HepG2 (cell line): ENCODE measurements around the gene RNU5B-1. TPM values are rescaled to one million over a fixed set of nuclear protein-coding genes. Genes with fewer than 3 reads are reported as not detected.

ENCODE experiments used
- ATAC-seq: fragments of 200-7000 bp; cut with Tn5 transposase; 3 replicates; pipeline ENCODE4 v1.9.1; 2020; ENCODE audit warnings: mild to moderate bottlenecking, moderate library complexity
- BruUV-seq: library from RNA; stranded (reverse); fragments of 400-500 nt; replicated peaks from 2 replicates; lab custom pipeline; 2021; lab: Mats Ljungman, UMichigan
- CTCF ChIA-PET: fragments of 300-600 bp; formaldehyde crosslinking; extraction: SDS; loops from one replicate; lab custom pipeline; 2021; ENCODE audit warnings: low total read pairs, inconsistent platforms, low intra/inter-chr PET ratio; lab: Yijun Ruan, JAX
- POLR2A ChIA-PET: fragments of 350-600 bp; sonication (Branson Sonifier 250); formaldehyde crosslinking; loops from one replicate; lab custom pipeline; 2020; ENCODE audit warnings: antibody characterized with exemption, inconsistent platforms; lab: Yijun Ruan, JAX
- DNase-seq: peaks from one replicate; pipeline ENCODE4 v3.0.0-alpha.2; 2015; ENCODE audit warnings: low spot score
- FAIRE-seq: peaks from 3 replicates; lab custom pipeline; 2011; peaks lifted over from hg19 to GRCh38; lab: Jason Lieb, UNC
- H2AFZ ChIP-seq: one replicate; pipeline ENCODE4 v1.6.1; 2011; ENCODE audit warnings: low read length, inconsistent platforms
- H3K27ac ChIP-seq: fragments of 300-600 bp; 3 replicates; pipeline ENCODE4 v1.8.0; 2011; ENCODE audit warnings: mixed run types, mild to moderate bottlenecking, mixed read lengths, low read length, inconsistent platforms; ENCODE audit not compliant: insufficient read depth; ENCODE audit errors: extremely low read length
- H3K27me3 ChIP-seq, 2 experiments: fragments of 200-600 bp in 1 of 2; 2 replicates in 1 of 2; 3 replicates in 1 of 2; pipeline versions ENCODE4 v1.6.0 to v1.8.0; 2011; ENCODE audit warnings: low read length in 2 of 2, mild to moderate bottlenecking in 2 of 2, moderate library complexity in 2 of 2, inconsistent platforms in 1 of 2; ENCODE audit not compliant: insufficient read depth in 2 of 2, control insufficient read depth in 1 of 2
- H3K36me3 ChIP-seq, 2 experiments: fragments of 200-600 bp in 1 of 2; replicated peaks in 1 of 2; 2 replicates in 1 of 2; 3 replicates in 1 of 2; pipeline versions ENCODE4 v1.5.1 to v1.8.0; 2011; ENCODE audit warnings: low read length in 2 of 2, inconsistent platforms in 1 of 2; ENCODE audit not compliant: insufficient read depth in 2 of 2, control insufficient read depth in 1 of 2
- H3K4me1 ChIP-seq: 2 replicates; pipeline ENCODE4 v1.5.1; 2012; ENCODE audit warnings: low read length, inconsistent platforms; ENCODE audit not compliant: insufficient read depth
- H3K4me2 ChIP-seq: 2 replicates; pipeline ENCODE4 v1.6.0; 2011; ENCODE audit warnings: low read depth, low read length, inconsistent platforms
- H3K4me3 ChIP-seq, 3 experiments: fragments of 200-600 bp in 1 of 3; sonication (generic), shearing (Covaris generic) in 1 of 3; replicated peaks in 1 of 3; 2 replicates each; pipeline ENCODE4 v1.5.1; 2011 to 2016; ENCODE audit warnings: low read length in 3 of 3, inconsistent platforms in 2 of 3, low read depth in 2 of 3, mild to moderate bottlenecking in 2 of 3, control low read depth in 1 of 3, mixed read lengths in 1 of 3; ENCODE audit not compliant: insufficient read depth in 1 of 3
- H3K79me2 ChIP-seq: one replicate; pipeline ENCODE4 v1.6.1; 2011; ENCODE audit warnings: low read length, inconsistent platforms; ENCODE audit not compliant: insufficient read depth
- H3K9ac ChIP-seq: 2 replicates; pipeline ENCODE4 v1.6.0; 2011; ENCODE audit warnings: mild to moderate bottlenecking, low read depth, low read length, inconsistent platforms; ENCODE audit not compliant: insufficient read depth
- H3K9me3 ChIP-seq: 2 replicates; pipeline ENCODE4 v1.5.1; 2012; ENCODE audit warnings: mild to moderate bottlenecking, low read length
- H4K20me1 ChIP-seq: 2 replicates; pipeline ENCODE4 v1.6.0; 2011; ENCODE audit warnings: inconsistent platforms, mild to moderate bottlenecking, low read length, moderate library complexity; ENCODE audit not compliant: insufficient read depth
- AHR ChIP-seq: IDR thresholded peaks from 2 replicates; pipeline ENCODE4 v1.6.1; 2018; ENCODE audit warnings: missing genetic modification reagents, missing compliant biosample characterization
- KAT7 ChIP-seq: IDR thresholded peaks from 2 replicates; pipeline ENCODE4 v1.6.1; 2018; ENCODE audit warnings: borderline replicate concordance, missing compliant biosample characterization
- MATR3 ChIP-seq: sonication (generic); formaldehyde crosslinking; IDR thresholded peaks from 2 replicates; pipeline ENCODE4 v1.4.0; 2020; ENCODE audit warnings: missing genetic modification reagents
- REXO4 ChIP-seq: sonication (generic); formaldehyde crosslinking; IDR thresholded peaks from 2 replicates; pipeline ENCODE4 v1.8.0; 2022; ENCODE audit warnings: missing genetic modification reagents, mild to moderate bottlenecking, borderline replicate concordance
- XBP1 ChIP-seq: sonication (generic); formaldehyde crosslinking; IDR thresholded peaks from 2 replicates; pipeline ENCODE4 v1.5.0; 2020; ENCODE audit warnings: missing genetic modification reagents
- ZMYM2 ChIP-seq: sonication (generic); formaldehyde crosslinking; IDR thresholded peaks from 2 replicates; pipeline ENCODE4 v1.8.0; 2022; ENCODE audit warnings: mild to moderate bottlenecking, missing genetic modification reagents
- WGBS: methylation state at CpG from one replicate; pipeline ENCODE4 v1.1.6; 2017; ENCODE audit warnings: low lambda C conversion rate; 5-methylcytosine and 5-hydroxymethylcytosine counted together
- in situ Hi-C: cut with HindIII; loops from 2 replicates; pipeline ENCODE4 v1.10.0; 2017; ENCODE audit warnings: low pct_unique_long_range_greater_than_20kb; ENCODE audit not compliant: extremely low pct_ligation_motif_present
- intact Hi-C: fragments of 100-400 bp; cut with micrococcal nuclease; formaldehyde crosslinking; loops from one replicate; pipeline ENCODE4 v1.10.0; 2022; ENCODE audit not compliant: unreplicated experiment
- polyA plus RNA-seq, 8 experiments: library from polyadenylated mRNA; depleted of rRNA in 3 of 8; stranded (reverse) in 7 of 8; unstranded in 1 of 8; fragments of >200 nt; fragmentation: Illumina TruSeq in 4 of 8; extraction: Trizol in 4 of 8; gene quantifications; 2 replicates each; pipeline versions ENCODE4 v1.2.1 to v1.2.3, GENCODE V29; 2011 to 2016; ENCODE audit warnings: low read depth in 4 of 8, missing spikeins in 1 of 8, mixed read lengths in 1 of 8; ENCODE audit not compliant: insufficient read depth in 1 of 8
- total RNA-seq, 5 experiments: library from RNA; depleted of rRNA; stranded (reverse); fragments of >200 nt; fragmentation: Illumina TruSeq; extraction: Trizol; gene quantifications; 2 replicates each; pipeline ENCODE4 v1.2.3, GENCODE V29; 2016; ENCODE audit warnings: low read depth in 1 of 5
- TF ChIP-seq, protein P1 (sequence below): sonication (generic); formaldehyde crosslinking; IDR thresholded peaks from 2 replicates; pipeline ENCODE4 v1.4.0; 2020; ENCODE audit warnings: missing genetic modification reagents

The RNU5B-1 gene
- total and polyA plus RNA-seq, 2 of the 13 experiments (the other 11 are each of a cell fraction or from before 2014, with no cell fraction given), result 1,646 TPM; not detected in 1

DNA sequence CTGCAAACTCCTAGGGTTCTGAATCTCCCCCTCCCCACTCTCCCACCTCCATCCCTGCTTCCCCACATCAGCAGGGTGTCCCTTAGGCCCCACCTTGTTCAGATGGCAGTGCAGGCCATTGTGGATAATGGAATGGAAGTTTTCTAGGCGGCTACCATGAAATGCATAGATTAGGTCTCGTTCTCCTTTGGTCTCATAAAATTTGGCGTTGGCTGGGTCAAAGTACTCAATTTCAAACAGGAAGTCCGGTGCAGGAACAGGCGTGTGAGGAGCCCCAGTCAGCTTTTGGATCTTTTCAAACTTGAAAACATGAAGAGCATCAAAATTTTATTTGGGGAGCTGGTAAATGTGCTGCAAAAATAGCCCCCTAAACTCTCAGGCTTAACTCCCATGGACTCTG lies 38.0 kb upstream of the RNU5B-1 start:
- Histone ChIP-seq H3K4me1 (no peaks in the 10 kb centered on the region), H3K36me3 (peaks cover 2 to 35% of the 10 kb centered on the region in 2 experiments; a peak in 4 of 5 replicates), H3K4me2 (no peak overlapping the region), H4K20me1 (no peaks in the 10 kb centered on the region), H3K79me2 (no peaks in the 10 kb centered on the region), H3K27me3 (no peaks in the 10 kb centered on the region), H3K4me3 (no peak overlapping the region), H3K9me3 (no peaks in the 10 kb centered on the region), H3K27ac (no peak overlapping the region), H3K9ac (no peak overlapping the region), H2AFZ (no peak overlapping the region)
- CTCF ChIA-PET, result no interaction called here
- in situ Hi-C loops (no loop called here), intact Hi-C loops (no loop called here)
- POLR2A ChIA-PET, result no interaction called here
- DNase-seq (no peak), ATAC-seq (no peak), FAIRE-seq (no peak)
- no TSS peak for BruUV-seq
- no peak for TF ChIP-seq AHR (CRISPR knock-in tag)
- no peak for TF ChIP-seq XBP1 (CRISPR knock-in tag)
- TF ChIP-seq KAT7, result no peak
- TF ChIP-seq REXO4 (CRISPR knock-in tag), result no peak
- no peak for TF ChIP-seq ZMYM2 (CRISPR knock-in tag)
- TF ChIP-seq MATR3 (CRISPR knock-in tag), result no peak
- TF ChIP-seq, protein P1, sequence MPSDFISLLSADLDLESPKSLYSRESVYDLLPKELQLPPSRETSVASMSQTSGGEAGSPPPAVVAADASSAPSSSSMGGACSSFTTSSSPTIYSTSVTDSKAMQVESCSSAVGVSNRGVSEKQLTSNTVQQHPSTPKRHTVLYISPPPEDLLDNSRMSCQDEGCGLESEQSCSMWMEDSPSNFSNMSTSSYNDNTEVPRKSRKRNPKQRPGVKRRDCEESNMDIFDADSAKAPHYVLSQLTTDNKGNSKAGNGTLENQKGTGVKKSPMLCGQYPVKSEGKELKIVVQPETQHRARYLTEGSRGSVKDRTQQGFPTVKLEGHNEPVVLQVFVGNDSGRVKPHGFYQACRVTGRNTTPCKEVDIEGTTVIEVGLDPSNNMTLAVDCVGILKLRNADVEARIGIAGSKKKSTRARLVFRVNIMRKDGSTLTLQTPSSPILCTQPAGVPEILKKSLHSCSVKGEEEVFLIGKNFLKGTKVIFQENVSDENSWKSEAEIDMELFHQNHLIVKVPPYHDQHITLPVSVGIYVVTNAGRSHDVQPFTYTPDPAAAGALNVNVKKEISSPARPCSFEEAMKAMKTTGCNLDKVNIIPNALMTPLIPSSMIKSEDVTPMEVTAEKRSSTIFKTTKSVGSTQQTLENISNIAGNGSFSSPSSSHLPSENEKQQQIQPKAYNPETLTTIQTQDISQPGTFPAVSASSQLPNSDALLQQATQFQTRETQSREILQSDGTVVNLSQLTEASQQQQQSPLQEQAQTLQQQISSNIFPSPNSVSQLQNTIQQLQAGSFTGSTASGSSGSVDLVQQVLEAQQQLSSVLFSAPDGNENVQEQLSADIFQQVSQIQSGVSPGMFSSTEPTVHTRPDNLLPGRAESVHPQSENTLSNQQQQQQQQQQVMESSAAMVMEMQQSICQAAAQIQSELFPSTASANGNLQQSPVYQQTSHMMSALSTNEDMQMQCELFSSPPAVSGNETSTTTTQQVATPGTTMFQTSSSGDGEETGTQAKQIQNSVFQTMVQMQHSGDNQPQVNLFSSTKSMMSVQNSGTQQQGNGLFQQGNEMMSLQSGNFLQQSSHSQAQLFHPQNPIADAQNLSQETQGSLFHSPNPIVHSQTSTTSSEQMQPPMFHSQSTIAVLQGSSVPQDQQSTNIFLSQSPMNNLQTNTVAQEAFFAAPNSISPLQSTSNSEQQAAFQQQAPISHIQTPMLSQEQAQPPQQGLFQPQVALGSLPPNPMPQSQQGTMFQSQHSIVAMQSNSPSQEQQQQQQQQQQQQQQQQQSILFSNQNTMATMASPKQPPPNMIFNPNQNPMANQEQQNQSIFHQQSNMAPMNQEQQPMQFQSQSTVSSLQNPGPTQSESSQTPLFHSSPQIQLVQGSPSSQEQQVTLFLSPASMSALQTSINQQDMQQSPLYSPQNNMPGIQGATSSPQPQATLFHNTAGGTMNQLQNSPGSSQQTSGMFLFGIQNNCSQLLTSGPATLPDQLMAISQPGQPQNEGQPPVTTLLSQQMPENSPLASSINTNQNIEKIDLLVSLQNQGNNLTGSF (CRISPR knock-in tag), result no peak
- 94% methylated on average over 5 of the region's 5 CpGs for WGBS
